K562 (cell line): Measurements from ENCODE around the gene TSPOAP1. TPM values are rescaled to one million over a fixed set of nuclear protein-coding genes. Genes with fewer than 3 reads are reported as not detected.

Experiments used
- ATAC-seq: fragments of 200-7000 bp; cut with Tn5 transposase; 3 replicates; pipeline ENCODE4 v1.9.1; 2020; ENCODE audit warnings: moderate library complexity
- BruUV-seq: library from RNA; stranded (reverse); fragments of 400-500 nt; replicated peaks from 2 replicates; lab custom pipeline; 2021; lab: Mats Ljungman, UMichigan
- CTCF ChIA-PET: fragments of 300-600 bp; formaldehyde crosslinking; extraction: SDS; loops from one replicate; lab custom pipeline; 2021; ENCODE audit warnings: low intra/inter-chr PET ratio; lab: Yijun Ruan, JAX
- POLR2A ChIA-PET: fragments of 300-600, 350-650 bp; sonication (Branson Sonifier 250); formaldehyde crosslinking; extraction: SDS; loops from one replicate; lab custom pipeline; 2021; ENCODE audit warnings: antibody characterized with exemption, inconsistent platforms; lab: Yijun Ruan, JAX
- DNase-seq, 4 experiments: peaks; one replicate each; pipeline versions ENCODE4 v3.0.0 to v3.0.0-alpha.2; 2011 to 2018; ENCODE audit warnings: low spot score in 3 of 4, mixed read lengths in 3 of 4; ENCODE audit errors: extremely low read depth in 1 of 4
- FAIRE-seq: peaks from 2 replicates; lab custom pipeline; 2011; peaks lifted over from hg19 to GRCh38; lab: Jason Lieb, UNC
- H2AFZ ChIP-seq: 2 replicates; pipeline ENCODE4 v1.6.0; 2011; ENCODE audit warnings: low read depth, low read length, control low read depth, inconsistent platforms
- H3K27ac ChIP-seq: fragments of 200-600 bp; 3 replicates; pipeline ENCODE4 v1.8.0; 2011; ENCODE audit warnings: low read depth, mild to moderate bottlenecking, control low read depth, inconsistent platforms, low read length, moderate library complexity, mixed read lengths; ENCODE audit errors: extremely low read depth
- H3K27me3 ChIP-seq, 2 experiments: fragments of 300-600 bp in 1 of 2; 2 replicates in 1 of 2; 3 replicates in 1 of 2; pipeline versions ENCODE4 v1.6.0 to v1.8.0; 2011; ENCODE audit warnings: inconsistent platforms in 2 of 2, low read length in 2 of 2, mild to moderate bottlenecking in 1 of 2, mixed read lengths in 1 of 2, moderate library complexity in 1 of 2; ENCODE audit not compliant: control insufficient read depth in 2 of 2, insufficient read depth in 2 of 2
- H3K36me3 ChIP-seq: fragments of 300-600 bp; 3 replicates; pipeline ENCODE4 v1.8.0; 2011; ENCODE audit warnings: mild to moderate bottlenecking, low read length, inconsistent platforms; ENCODE audit not compliant: control insufficient read depth, insufficient read depth
- H3K4me1 ChIP-seq, 2 experiments: fragments of 200-600 bp in 1 of 2; replicated peaks in 1 of 2; 2 replicates in 1 of 2; 3 replicates in 1 of 2; pipeline versions ENCODE4 v1.5.1 to v1.8.0; 2011; ENCODE audit warnings: inconsistent platforms in 2 of 2, low read length in 2 of 2, mild to moderate bottlenecking in 1 of 2, mixed read lengths in 1 of 2, moderate library complexity in 1 of 2; ENCODE audit not compliant: control insufficient read depth in 2 of 2, insufficient read depth in 2 of 2
- H3K4me2 ChIP-seq: 2 replicates; pipeline ENCODE4 v1.6.1; 2011; ENCODE audit warnings: low read length, control low read depth, inconsistent platforms, mixed read lengths; ENCODE audit not compliant: insufficient read depth
- H3K4me3 ChIP-seq: fragments of 200-600 bp; sonication (generic), shearing (Covaris generic); 2 replicates; pipeline ENCODE4 v1.5.1; 2016; ENCODE audit warnings: control low read depth, inconsistent platforms
- H3K79me2 ChIP-seq: fragments of 200-600 bp; 3 replicates; pipeline ENCODE4 v1.8.0; 2011; ENCODE audit warnings: low read length, inconsistent platforms; ENCODE audit not compliant: control insufficient read depth, insufficient read depth
- H3K9ac ChIP-seq, 2 experiments: 2 replicates each; pipeline versions ENCODE4 v1.6.0 to v1.6.1; 2011; ENCODE audit warnings: low read depth in 2 of 2, low read length in 2 of 2, control low read depth in 1 of 2, inconsistent platforms in 1 of 2, mild to moderate bottlenecking in 1 of 2, mixed read lengths in 1 of 2; ENCODE audit not compliant: insufficient read depth in 1 of 2
- H3K9me1 ChIP-seq: one replicate; pipeline ENCODE4 v1.6.0; 2011; ENCODE audit warnings: inconsistent platforms, mild to moderate bottlenecking, low read length, moderate library complexity; ENCODE audit not compliant: control insufficient read depth, insufficient read depth
- H3K9me3 ChIP-seq: replicated peaks from 2 replicates; pipeline ENCODE4 v1.5.1; 2011; ENCODE audit warnings: low read depth, low read length, inconsistent platforms; ENCODE audit not compliant: control insufficient read depth, insufficient read depth
- H4K20me1 ChIP-seq: replicated peaks from 2 replicates; pipeline ENCODE4 v1.6.1; 2011; ENCODE audit warnings: low read length, inconsistent platforms, mixed read lengths; ENCODE audit not compliant: control insufficient read depth, insufficient read depth
- CBFA2T2 ChIP-seq: fragments of 450-650 bp; conservative IDR thresholded peaks from 2 replicates; pipeline ENCODE4 v1.6.1; 2017; ENCODE audit warnings: mild to moderate bottlenecking
- EHMT2 ChIP-seq: fragments of 450-650 bp; IDR thresholded peaks from 2 replicates; pipeline ENCODE4 v1.6.1; 2018; ENCODE audit warnings: antibody characterized with exemption
- HNRNPLL ChIP-seq: fragments of 200-400 bp; formaldehyde crosslinking; IDR thresholded peaks from 2 replicates; pipeline ENCODE4 v1.6.1; 2017; ENCODE audit warnings: low read length, low read depth, mild to moderate bottlenecking; ENCODE audit not compliant: poor library complexity, severe bottlenecking
- KHSRP ChIP-seq: fragments of 450-650 bp; IDR thresholded peaks from 2 replicates; pipeline ENCODE4 v1.6.1; 2017
- PHF20 ChIP-seq: fragments of 450-650 bp; IDR thresholded peaks from 2 replicates; pipeline ENCODE4 v1.6.1; 2018; ENCODE audit not compliant: partially characterized antibody
- PYGO2 ChIP-seq: fragments of 450-650 bp; IDR thresholded peaks from 2 replicates; pipeline ENCODE4 v1.6.1; 2016; ENCODE audit warnings: mild to moderate bottlenecking, missing genetic modification characterization, moderate library complexity, missing compliant biosample characterization
- RBM14 ChIP-seq: fragments of 200-400 bp; formaldehyde crosslinking; IDR thresholded peaks from 2 replicates; pipeline ENCODE4 v1.6.1; 2018; ENCODE audit warnings: low read depth, mild to moderate bottlenecking, low read length, moderate library complexity, borderline replicate concordance; ENCODE audit not compliant: insufficient read depth
- SMC3 ChIP-seq: conservative IDR thresholded peaks from 2 replicates; pipeline ENCODE4 v1.6.1; 2011; ENCODE audit warnings: low read depth, low read length, improper control_type of control experiment; ENCODE audit not compliant: insufficient read depth
- ZKSCAN3 ChIP-seq: fragments of 250-450 bp; sonication (Bioruptor Pico); IDR thresholded peaks from 2 replicates; pipeline ENCODE4 v1.4.0; 2020
- ZNF444 ChIP-seq: fragments of 250-450 bp; sonication (Bioruptor Pico); IDR thresholded peaks from 2 replicates; pipeline ENCODE4 v1.4.0; 2020; ENCODE audit warnings: mild to moderate bottlenecking, moderate library complexity
- WGBS: fragments of 100-300 bp; shearing (Covaris generic); methylation state at CpG from one replicate; pipeline ENCODE4 v1.1.6; 2016; ENCODE audit warnings: low coverage, mixed read lengths; ENCODE audit not compliant: insufficient coverage; ENCODE audit errors: missing lambda C conversion rate; 5-methylcytosine and 5-hydroxymethylcytosine counted together
- in situ Hi-C: fragments of 300-500 bp; cut with MboI; formaldehyde crosslinking; loops from 4 replicates; pipeline ENCODE4 v1.15.0; 2018; ENCODE audit warnings: inconsistent platforms, mixed read lengths
- intact Hi-C: fragments of 100-400 bp; cut with micrococcal nuclease; formaldehyde crosslinking; loops from 2 replicates; pipeline ENCODE4 v1.14.2; 2022
- polyA plus RNA-seq, 8 experiments: library from polyadenylated mRNA; depleted of rRNA in 4 of 8; stranded (reverse) in 5 of 8; unstranded in 3 of 8; fragments of >200 nt; fragmentation: Nextera tagmentation in 2 of 8; fragmentation: Illumina TruSeq in 1 of 8; extraction: Ambion mirVana in 2 of 8; extraction: Trizol in 1 of 8; gene quantifications; 2 replicates each; pipeline versions ENCODE4 v1.2.1 to v1.2.3, GENCODE V29; 2011 to 2014; ENCODE audit warnings: inconsistent platforms in 1 of 8, missing spikeins in 1 of 8
- total RNA-seq, 7 experiments: library from RNA; depleted of rRNA in 6 of 7; stranded (reverse); fragments of >200 nt in 6 of 7; fragmentation: Illumina TruSeq in 2 of 7; extraction: Trizol in 2 of 7; gene quantifications; 2 replicates each; pipeline versions ENCODE4 v1.2.1 to v1.2.3, GENCODE V29; 2011 to 2021; ENCODE audit warnings: low replicate concordance in 1 of 7
- TF ChIP-seq, protein P1 (sequence below), 2 experiments: fragments of 450-650 bp; formaldehyde crosslinking in 1 of 2; IDR thresholded peaks; 2 replicates each; pipeline versions ENCODE4 v1.4.0 to v1.6.1; 2014 to 2020; ENCODE audit warnings: mild to moderate bottlenecking in 2 of 2, borderline replicate concordance in 1 of 2, low read depth in 1 of 2
- TF ChIP-seq, protein P2 (sequence below): sonication (generic); formaldehyde crosslinking; IDR thresholded peaks from 2 replicates; pipeline ENCODE4 v1.8.1; 2022; ENCODE audit warnings: missing genetic modification reagents

TSPOAP1 gene
- total and polyA plus RNA-seq, 9 of the 15 experiments (the other 6 are each of a cell fraction or from before 2014, with no cell fraction given), result 0.87 to 3.9 (median 1.8) TPM; not detected in 2

DNA sequence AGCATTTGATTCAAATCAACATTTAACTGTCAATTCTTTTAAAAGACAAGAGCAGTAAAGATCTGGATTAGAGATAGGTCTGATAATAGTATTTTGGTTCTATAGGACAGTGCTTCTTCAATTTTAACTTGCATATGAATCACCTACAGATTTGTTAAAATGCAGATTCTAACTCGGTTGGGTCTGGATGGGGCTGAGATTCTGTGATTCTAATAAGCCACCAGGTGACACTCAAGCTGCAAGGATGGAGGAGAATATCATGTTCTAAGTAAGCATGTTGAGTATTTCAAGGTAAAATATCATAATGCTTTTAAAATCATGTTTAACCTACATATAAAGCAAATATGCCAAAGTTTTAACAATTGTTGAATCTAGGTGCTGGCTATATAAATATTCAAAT is 15.8 kb downstream of the TSPOAP1 start:
- no peak overlapping the region for H2AFZ ChIP-seq
- peaks cover 0 to 24% of the 10 kb centered on the region in 2 experiments; a peak in 1 of 5 replicates for H3K4me1 ChIP-seq
- DNase-seq (no peak), FAIRE-seq (peak; percentile 51), ATAC-seq (no peak)
- no peak overlapping the region for H3K4me2 ChIP-seq
- in situ Hi-C loops, result loop anchor here (5.0 kb wide), 1 partner anchor 134 kb away; no protein-coding TSS in a partner anchor
- H3K4me3 ChIP-seq, result no peak overlapping the region
- H3K27ac ChIP-seq, result no peak overlapping the region
- no peaks in the 10 kb centered on the region for H3K27me3 ChIP-seq
- no peaks in the 10 kb centered on the region for H4K20me1 ChIP-seq
- no peaks in the 10 kb centered on the region for H3K79me2 ChIP-seq
- BruUV-seq, result no TSS peak
- POLR2A ChIA-PET, result interaction anchor here (1.4 to 2.9 kb wide), 2 partner anchors 13 to 18 kb away, joined by 6 to 8 read pairs; no protein-coding TSS in a partner anchor
- no peak overlapping the region for H3K9ac ChIP-seq
- H3K36me3 ChIP-seq, result no peaks in the 10 kb centered on the region
- CTCF ChIA-PET, result interaction anchor here (0.5 to 0.8 kb wide), 2 partner anchors 135 to 138 kb away, joined by 3 to 5 read pairs; no protein-coding TSS in a partner anchor
- no peaks in the 10 kb centered on the region for H3K9me3 ChIP-seq
- WGBS, result 21% methylated on average over 1 of the region's 1 CpG
- intact Hi-C loops, result no loop called here
- H3K9me1 ChIP-seq, result no peaks in the 10 kb centered on the region
- TF ChIP-seq HNRNPLL (no peak), CBFA2T2 (no peak), ZKSCAN3 (no peak), KHSRP (no peak), SMC3 (0 out of 2 replicates have a peak, but pooled peaks have one; percentile 27), EHMT2 (no peak), PYGO2 (no peak), ZNF444 (CRISPR knock-in tag) (no peak), PHF20 (no peak), RBM14 (no peak)
- TF ChIP-seq, protein P1, sequence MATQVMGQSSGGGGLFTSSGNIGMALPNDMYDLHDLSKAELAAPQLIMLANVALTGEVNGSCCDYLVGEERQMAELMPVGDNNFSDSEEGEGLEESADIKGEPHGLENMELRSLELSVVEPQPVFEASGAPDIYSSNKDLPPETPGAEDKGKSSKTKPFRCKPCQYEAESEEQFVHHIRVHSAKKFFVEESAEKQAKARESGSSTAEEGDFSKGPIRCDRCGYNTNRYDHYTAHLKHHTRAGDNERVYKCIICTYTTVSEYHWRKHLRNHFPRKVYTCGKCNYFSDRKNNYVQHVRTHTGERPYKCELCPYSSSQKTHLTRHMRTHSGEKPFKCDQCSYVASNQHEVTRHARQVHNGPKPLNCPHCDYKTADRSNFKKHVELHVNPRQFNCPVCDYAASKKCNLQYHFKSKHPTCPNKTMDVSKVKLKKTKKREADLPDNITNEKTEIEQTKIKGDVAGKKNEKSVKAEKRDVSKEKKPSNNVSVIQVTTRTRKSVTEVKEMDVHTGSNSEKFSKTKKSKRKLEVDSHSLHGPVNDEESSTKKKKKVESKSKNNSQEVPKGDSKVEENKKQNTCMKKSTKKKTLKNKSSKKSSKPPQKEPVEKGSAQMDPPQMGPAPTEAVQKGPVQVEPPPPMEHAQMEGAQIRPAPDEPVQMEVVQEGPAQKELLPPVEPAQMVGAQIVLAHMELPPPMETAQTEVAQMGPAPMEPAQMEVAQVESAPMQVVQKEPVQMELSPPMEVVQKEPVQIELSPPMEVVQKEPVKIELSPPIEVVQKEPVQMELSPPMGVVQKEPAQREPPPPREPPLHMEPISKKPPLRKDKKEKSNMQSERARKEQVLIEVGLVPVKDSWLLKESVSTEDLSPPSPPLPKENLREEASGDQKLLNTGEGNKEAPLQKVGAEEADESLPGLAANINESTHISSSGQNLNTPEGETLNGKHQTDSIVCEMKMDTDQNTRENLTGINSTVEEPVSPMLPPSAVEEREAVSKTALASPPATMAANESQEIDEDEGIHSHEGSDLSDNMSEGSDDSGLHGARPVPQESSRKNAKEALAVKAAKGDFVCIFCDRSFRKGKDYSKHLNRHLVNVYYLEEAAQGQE (IDR thresholded peaks at IDR 0.05; ENCODE audit: borderline replicate concordance), result peak; percentile 50; the same call in 1 of the 2 replicates
- TF ChIP-seq, protein P1 (CRISPR knock-in tag; IDR thresholded peaks at IDR 0.05; ENCODE audit: low read depth), result no peak
- TF ChIP-seq, protein P2, sequence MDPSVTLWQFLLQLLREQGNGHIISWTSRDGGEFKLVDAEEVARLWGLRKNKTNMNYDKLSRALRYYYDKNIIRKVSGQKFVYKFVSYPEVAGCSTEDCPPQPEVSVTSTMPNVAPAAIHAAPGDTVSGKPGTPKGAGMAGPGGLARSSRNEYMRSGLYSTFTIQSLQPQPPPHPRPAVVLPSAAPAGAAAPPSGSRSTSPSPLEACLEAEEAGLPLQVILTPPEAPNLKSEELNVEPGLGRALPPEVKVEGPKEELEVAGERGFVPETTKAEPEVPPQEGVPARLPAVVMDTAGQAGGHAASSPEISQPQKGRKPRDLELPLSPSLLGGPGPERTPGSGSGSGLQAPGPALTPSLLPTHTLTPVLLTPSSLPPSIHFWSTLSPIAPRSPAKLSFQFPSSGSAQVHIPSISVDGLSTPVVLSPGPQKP (CRISPR knock-in tag), result no peak
